ENCODE measurements around the gene CPVL. TPM values are rescaled to one million over a fixed set of nuclear protein-coding genes. Genes with fewer than 3 reads are reported as not detected.

The CPVL gene
- total and polyA plus RNA-seq, 2 experiments from 2014 or later = 31.9 to 37.8 TPM

- TF ChIP-seq, protein P1, sequence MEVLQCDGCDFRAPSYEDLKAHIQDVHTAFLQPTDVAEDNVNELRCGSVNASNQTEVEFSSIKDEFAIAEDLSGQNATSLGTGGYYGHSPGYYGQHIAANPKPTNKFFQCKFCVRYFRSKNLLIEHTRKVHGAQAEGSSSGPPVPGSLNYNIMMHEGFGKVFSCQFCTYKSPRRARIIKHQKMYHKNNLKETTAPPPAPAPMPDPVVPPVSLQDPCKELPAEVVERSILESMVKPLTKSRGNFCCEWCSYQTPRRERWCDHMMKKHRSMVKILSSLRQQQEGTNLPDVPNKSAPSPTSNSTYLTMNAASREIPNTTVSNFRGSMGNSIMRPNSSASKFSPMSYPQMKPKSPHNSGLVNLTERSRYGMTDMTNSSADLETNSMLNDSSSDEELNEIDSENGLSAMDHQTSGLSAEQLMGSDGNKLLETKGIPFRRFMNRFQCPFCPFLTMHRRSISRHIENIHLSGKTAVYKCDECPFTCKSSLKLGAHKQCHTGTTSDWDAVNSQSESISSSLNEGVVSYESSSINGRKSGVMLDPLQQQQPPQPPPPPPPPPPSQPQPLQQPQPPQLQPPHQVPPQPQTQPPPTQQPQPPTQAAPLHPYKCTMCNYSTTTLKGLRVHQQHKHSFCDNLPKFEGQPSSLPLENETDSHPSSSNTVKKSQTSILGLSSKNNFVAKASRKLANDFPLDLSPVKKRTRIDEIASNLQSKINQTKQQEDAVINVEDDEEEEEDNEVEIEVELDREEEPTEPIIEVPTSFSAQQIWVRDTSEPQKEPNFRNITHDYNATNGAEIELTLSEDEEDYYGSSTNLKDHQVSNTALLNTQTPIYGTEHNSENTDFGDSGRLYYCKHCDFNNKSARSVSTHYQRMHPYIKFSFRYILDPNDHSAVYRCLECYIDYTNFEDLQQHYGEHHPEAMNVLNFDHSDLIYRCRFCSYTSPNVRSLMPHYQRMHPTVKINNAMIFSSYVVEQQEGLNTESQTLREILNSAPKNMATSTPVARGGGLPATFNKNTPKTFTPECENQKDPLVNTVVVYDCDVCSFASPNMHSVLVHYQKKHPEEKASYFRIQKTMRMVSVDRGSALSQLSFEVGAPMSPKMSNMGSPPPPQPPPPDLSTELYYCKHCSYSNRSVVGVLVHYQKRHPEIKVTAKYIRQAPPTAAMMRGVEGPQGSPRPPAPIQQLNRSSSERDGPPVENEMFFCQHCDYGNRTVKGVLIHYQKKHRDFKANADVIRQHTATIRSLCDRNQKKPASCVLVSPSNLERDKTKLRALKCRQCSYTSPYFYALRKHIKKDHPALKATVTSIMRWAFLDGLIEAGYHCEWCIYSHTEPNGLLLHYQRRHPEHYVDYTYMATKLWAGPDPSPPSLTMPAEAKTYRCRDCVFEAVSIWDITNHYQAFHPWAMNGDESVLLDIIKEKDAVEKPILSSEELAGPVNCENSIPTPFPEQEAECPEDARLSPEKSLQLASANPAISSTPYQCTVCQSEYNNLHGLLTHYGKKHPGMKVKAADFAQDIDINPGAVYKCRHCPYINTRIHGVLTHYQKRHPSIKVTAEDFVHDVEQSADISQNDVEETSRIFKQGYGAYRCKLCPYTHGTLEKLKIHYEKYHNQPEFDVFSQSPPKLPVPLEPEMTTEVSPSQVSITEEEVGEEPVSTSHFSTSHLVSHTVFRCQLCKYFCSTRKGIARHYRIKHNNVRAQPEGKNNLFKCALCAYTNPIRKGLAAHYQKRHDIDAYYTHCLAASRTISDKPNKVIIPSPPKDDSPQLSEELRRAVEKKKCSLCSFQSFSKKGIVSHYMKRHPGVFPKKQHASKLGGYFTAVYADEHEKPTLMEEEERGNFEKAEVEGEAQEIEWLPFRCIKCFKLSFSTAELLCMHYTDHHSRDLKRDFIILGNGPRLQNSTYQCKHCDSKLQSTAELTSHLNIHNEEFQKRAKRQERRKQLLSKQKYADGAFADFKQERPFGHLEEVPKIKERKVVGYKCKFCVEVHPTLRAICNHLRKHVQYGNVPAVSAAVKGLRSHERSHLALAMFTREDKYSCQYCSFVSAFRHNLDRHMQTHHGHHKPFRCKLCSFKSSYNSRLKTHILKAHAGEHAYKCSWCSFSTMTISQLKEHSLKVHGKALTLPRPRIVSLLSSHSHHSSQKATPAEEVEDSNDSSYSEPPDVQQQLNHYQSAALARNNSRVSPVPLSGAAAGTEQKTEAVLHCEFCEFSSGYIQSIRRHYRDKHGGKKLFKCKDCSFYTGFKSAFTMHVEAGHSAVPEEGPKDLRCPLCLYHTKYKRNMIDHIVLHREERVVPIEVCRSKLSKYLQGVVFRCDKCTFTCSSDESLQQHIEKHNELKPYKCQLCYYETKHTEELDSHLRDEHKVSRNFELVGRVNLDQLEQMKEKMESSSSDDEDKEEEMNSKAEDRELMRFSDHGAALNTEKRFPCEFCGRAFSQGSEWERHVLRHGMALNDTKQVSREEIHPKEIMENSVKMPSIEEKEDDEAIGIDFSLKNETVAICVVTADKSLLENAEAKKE (CRISPR knock-in tag; IDR thresholded peaks at IDR 0.05) = no peak
These were observed 27.1 kb upstream of the CPVL start (continued) for GRCh38 chr7:29173458-29173857.

- no peak overlapping the region for H2AFZ ChIP-seq
- H3K36me3 ChIP-seq (ENCODE audit: insufficient read depth) = no peaks in the 10 kb centered on the region
- no peaks in the 10 kb centered on the region for H3K4me1 ChIP-seq (ENCODE audit: insufficient read depth)
- no peaks in the 10 kb centered on the region; the same call in 2 of the 3 replicates for H3K36me3 Mint-ChIP-seq (ENCODE audit: low read depth)
- no peak overlapping the region for H3K27ac ChIP-seq (ENCODE audit: low read depth)
- no peaks in the 10 kb centered on the region for H4K20me1 ChIP-seq (replicated peaks; ENCODE audit: insufficient read depth)
- peaks cover 4% of the 10 kb centered on the region; the same call in 2 of the 3 replicates for H3K4me1 Mint-ChIP-seq
- no peaks in the 10 kb centered on the region for H3K79me2 ChIP-seq (replicated peaks; ENCODE audit: insufficient read depth)
- no peak for TF ChIP-seq POLR2AphosphoS5 (IDR thresholded peaks at IDR 0.05; ENCODE audit: low read depth)
- TF ChIP-seq, protein P1 (CRISPR knock-in tag; IDR thresholded peaks at IDR 0.05) = no peak
- no peak for TF ChIP-seq ZNF331 (CRISPR knock-in tag; IDR thresholded peaks at IDR 0.05; ENCODE audit: low read depth)
- ATAC-seq = no peak
- no peak overlapping the region for H3K27ac Mint-ChIP-seq
- H3K9me2 ChIP-seq (ENCODE audit: insufficient read depth) = no peaks in the 10 kb centered on the region
- H3K4me3 ChIP-seq = no peak overlapping the region
- no peaks in the 10 kb centered on the region for H3K27me3 ChIP-seq (ENCODE audit: insufficient read depth)
- H3K27me3 Mint-ChIP-seq (ENCODE audit: insufficient read depth, low read depth, poor library complexity) = peaks cover 2% of the 10 kb centered on the region
- H3F3A ChIP-seq (replicated peaks; ENCODE audit: low read depth) = no peaks in the 10 kb centered on the region
- no peak overlapping the region for H3K4me3 Mint-ChIP-seq
- DNase-seq (ENCODE audit: low spot score) = no peak
- H3K9me3 Mint-ChIP-seq = peaks cover 4% of the 10 kb centered on the region; the same call in 1 of the 3 replicates
- no peak overlapping the region for H3K4me2 ChIP-seq
These were observed 24.4 kb upstream of the CPVL start for GRCh38 chr7:29170781-29171180.
